ENCODE measurements around the gene POGLUT2.

DNA sequence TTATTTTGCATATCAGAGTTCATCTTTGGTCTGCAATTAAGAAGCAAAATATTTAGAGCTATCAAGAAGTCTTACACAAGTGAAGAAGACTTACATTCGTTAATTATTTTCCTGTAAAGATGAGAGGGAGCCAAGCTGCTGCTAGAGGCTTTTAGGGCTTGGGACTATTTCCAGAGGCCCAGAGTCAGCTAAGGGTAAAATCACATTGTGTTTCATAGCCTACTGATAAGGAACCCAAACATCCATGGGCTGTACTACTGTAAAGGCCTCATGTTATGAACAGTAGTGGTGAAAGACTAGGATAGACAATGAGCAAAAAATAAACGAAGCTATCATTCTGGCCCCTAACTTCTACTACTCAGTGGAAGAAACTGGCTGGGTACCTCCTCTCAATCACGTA, 14.3 kb downstream of the POGLUT2 start:
- TF ChIP-seq, protein P1, sequence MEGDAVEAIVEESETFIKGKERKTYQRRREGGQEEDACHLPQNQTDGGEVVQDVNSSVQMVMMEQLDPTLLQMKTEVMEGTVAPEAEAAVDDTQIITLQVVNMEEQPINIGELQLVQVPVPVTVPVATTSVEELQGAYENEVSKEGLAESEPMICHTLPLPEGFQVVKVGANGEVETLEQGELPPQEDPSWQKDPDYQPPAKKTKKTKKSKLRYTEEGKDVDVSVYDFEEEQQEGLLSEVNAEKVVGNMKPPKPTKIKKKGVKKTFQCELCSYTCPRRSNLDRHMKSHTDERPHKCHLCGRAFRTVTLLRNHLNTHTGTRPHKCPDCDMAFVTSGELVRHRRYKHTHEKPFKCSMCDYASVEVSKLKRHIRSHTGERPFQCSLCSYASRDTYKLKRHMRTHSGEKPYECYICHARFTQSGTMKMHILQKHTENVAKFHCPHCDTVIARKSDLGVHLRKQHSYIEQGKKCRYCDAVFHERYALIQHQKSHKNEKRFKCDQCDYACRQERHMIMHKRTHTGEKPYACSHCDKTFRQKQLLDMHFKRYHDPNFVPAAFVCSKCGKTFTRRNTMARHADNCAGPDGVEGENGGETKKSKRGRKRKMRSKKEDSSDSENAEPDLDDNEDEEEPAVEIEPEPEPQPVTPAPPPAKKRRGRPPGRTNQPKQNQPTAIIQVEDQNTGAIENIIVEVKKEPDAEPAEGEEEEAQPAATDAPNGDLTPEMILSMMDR (IDR thresholded peaks at IDR 0.05), result no peak
- no peak for TF ChIP-seq POLR2AphosphoS5 (IDR thresholded peaks at IDR 0.05; ENCODE audit: low read depth, low read length)
- TF ChIP-seq REST (IDR thresholded peaks at IDR 0.05; ENCODE audit: insufficient read depth in 1 of 2, low read depth in 2 of 2, low read length in 1 of 2), result no peak
- no peak for TF ChIP-seq SIN3A (IDR thresholded peaks at IDR 0.05; ENCODE audit: borderline replicate concordance, insufficient read depth, low read depth, low read length)
- no peak for TF ChIP-seq TCF7L2 (IDR thresholded peaks at IDR 0.05; ENCODE audit: low read depth, low read length)
